ENCODE results near the gene ABCA12. TPM values are rescaled to one million over a fixed set of nuclear protein-coding genes. Genes with fewer than 3 reads are reported as not detected.

The ABCA12 gene
- total RNA-seq, 1 donor from 2014 or later, result 0.05 TPM

- no peak for DNase-seq (ENCODE audit: low read depth)
These were observed 1.1 kb downstream of the ABCA12 start for GRCh38 chr2:215137329-215137686.

- peak; percentile 63 for DNase-seq (ENCODE audit: low read depth)
These were observed 1.6 kb downstream of the ABCA12 start for GRCh38 chr2:215136669-215137328.

- no peak for DNase-seq (ENCODE audit: low read depth)
These were observed 18.0 kb downstream of the ABCA12 start for GRCh38 chr2:215120401-215120800.

GRCh38 chr2:215119847-215120246 is 18.6 kb downstream of the ABCA12 start:
- DNase-seq (ENCODE audit: low read depth), result no peak

- no peak for DNase-seq (ENCODE audit: low read depth)
These were observed 27.5 kb downstream of the ABCA12 start for GRCh38 chr2:215110918-215111317.

- DNase-seq (ENCODE audit: low read depth), result no peak
These were observed 31.0 kb downstream of the ABCA12 start for GRCh38 chr2:215107216-215108056.

- DNase-seq (ENCODE audit: low read depth), result no peak
These were observed 32.6 kb downstream of the ABCA12 start for GRCh38 chr2:215105607-215106354.

- DNase-seq (ENCODE audit: low read depth), result no peak
These were observed 34.2 kb downstream of the ABCA12 start for GRCh38 chr2:215104226-215104625.

GRCh38 chr2:215098875-215099274 is 39.6 kb downstream of the ABCA12 start:
- DNase-seq (ENCODE audit: low read depth), result no peak

- DNase-seq (ENCODE audit: low read depth), result no peak
These were observed 54.3 kb downstream of the ABCA12 start for GRCh38 chr2:215084080-215084479.

- DNase-seq (ENCODE audit: low read depth), result no peak
These were observed 55.3 kb downstream of the ABCA12 start for GRCh38 chr2:215083146-215083545.

GRCh38 chr2:215082446-215082845 is 56.0 kb downstream of the ABCA12 start:
- DNase-seq (ENCODE audit: low read depth), result no peak

GRCh38 chr2:215080545-215080944 is 57.9 kb downstream of the ABCA12 start:
- DNase-seq (ENCODE audit: low read depth), result no peak

GRCh38 chr2:215071676-215072075 is 66.8 kb downstream of the ABCA12 start:
- no peak for DNase-seq (ENCODE audit: low read depth)

- no peak for DNase-seq (ENCODE audit: low read depth)
These were observed 70.0 kb downstream of the ABCA12 start for GRCh38 chr2:215068399-215068798.

- DNase-seq (ENCODE audit: low read depth), result no peak
These were observed 72.3 kb downstream of the ABCA12 start for GRCh38 chr2:215066124-215066523.

- DNase-seq (ENCODE audit: low read depth), result no peak
These were observed 74.9 kb downstream of the ABCA12 start for GRCh38 chr2:215063526-215063925.

- DNase-seq (ENCODE audit: low read depth), result peak; percentile 12
These were observed 77.4 kb downstream of the ABCA12 start for GRCh38 chr2:215060861-215061536.

GRCh38 chr2:215059724-215060123 is 78.7 kb downstream of the ABCA12 start:
- DNase-seq (ENCODE audit: low read depth), result no peak

- peak; percentile 9 for DNase-seq (ENCODE audit: low read depth)
These were observed 82.5 kb downstream of the ABCA12 start for GRCh38 chr2:215055891-215056290.

- DNase-seq (ENCODE audit: low read depth), result no peak
These were observed 85.6 kb downstream of the ABCA12 start for GRCh38 chr2:215052810-215053209.
